ENCODE data around the gene RAPGEF2. TPM values are rescaled to one million over a fixed set of nuclear protein-coding genes. Genes with fewer than 3 reads are reported as not detected.

Gene RAPGEF2
- total and polyA plus RNA-seq, 2 experiments from 2014 or later: 17.3 to 96.0 TPM

DNA sequence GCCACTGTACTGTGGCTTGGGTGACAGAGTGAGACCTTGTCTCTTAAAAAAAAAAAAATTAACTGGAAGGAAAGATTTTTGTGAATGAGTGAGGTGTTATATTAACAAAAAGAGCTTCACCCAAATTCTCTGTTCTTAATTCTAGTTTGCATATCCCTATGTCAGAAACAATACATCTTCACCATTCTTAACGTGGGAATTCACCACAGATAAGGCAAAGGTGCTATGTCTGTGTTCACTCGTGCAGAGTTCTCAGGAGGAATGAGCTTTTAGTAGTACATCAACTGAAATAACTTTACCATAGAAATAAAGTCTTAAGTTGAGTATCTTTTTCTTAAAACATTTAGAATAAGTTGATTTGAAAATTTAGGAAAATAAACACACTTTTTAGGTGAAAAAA, 135.1 kb downstream of the RAPGEF2 start:
- H3K9me3 ChIP-seq (ENCODE audit: low read depth): no peaks in the 10 kb centered on the region
- no peaks in the 10 kb centered on the region for H3K27me3 ChIP-seq
- no peak for DNase-seq (ENCODE audit: low read depth in 1 of 2, low spot score in 1 of 2)
- H3K36me3 ChIP-seq: peaks cover 6% of the 10 kb centered on the region
- no peak overlapping the region for H3K4me3 ChIP-seq
- TF ChIP-seq, protein P1, sequence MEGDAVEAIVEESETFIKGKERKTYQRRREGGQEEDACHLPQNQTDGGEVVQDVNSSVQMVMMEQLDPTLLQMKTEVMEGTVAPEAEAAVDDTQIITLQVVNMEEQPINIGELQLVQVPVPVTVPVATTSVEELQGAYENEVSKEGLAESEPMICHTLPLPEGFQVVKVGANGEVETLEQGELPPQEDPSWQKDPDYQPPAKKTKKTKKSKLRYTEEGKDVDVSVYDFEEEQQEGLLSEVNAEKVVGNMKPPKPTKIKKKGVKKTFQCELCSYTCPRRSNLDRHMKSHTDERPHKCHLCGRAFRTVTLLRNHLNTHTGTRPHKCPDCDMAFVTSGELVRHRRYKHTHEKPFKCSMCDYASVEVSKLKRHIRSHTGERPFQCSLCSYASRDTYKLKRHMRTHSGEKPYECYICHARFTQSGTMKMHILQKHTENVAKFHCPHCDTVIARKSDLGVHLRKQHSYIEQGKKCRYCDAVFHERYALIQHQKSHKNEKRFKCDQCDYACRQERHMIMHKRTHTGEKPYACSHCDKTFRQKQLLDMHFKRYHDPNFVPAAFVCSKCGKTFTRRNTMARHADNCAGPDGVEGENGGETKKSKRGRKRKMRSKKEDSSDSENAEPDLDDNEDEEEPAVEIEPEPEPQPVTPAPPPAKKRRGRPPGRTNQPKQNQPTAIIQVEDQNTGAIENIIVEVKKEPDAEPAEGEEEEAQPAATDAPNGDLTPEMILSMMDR (IDR thresholded peaks at IDR 0.05; ENCODE audit: low read depth, low read length): no peak
- H3K4me1 ChIP-seq (ENCODE audit: low read depth): peaks cover 10% of the 10 kb centered on the region
- H3K27ac ChIP-seq: no peak overlapping the region

DNA sequence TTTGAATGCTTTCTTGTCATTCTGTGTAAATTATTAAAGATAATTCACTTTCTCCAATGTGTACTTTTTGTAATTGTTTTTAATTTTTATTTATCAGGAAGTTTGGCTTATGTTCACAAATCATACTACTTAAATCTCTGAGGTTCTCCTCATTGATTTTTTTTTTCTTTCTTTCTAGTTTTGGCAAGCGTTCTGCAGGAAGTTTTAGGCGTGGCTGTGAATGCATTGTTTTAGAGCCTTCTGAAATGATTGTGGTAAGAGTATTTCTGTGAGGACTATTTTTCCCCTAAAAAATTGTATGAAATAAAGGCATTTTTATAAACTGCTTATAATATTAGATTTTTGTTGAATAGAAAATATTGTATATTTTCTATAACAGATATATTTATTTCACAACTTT, 135.8 kb downstream of the RAPGEF2 start:
- peak in 1 of 2 donors; percentile 43 for DNase-seq (ENCODE audit: low read depth in 1 of 2, low spot score in 1 of 2)
- H3K9me3 ChIP-seq (ENCODE audit: low read depth): no peaks in the 10 kb centered on the region
- H3K36me3 ChIP-seq: peaks cover 6% of the 10 kb centered on the region
- H3K4me1 ChIP-seq (ENCODE audit: low read depth): peaks cover 10% of the 10 kb centered on the region
- no peak overlapping the region for H3K4me3 ChIP-seq
- H3K27me3 ChIP-seq: no peaks in the 10 kb centered on the region
- no peak overlapping the region for H3K27ac ChIP-seq
- TF ChIP-seq, protein P1 (IDR thresholded peaks at IDR 0.05; ENCODE audit: low read depth, low read length): no peak

DNA sequence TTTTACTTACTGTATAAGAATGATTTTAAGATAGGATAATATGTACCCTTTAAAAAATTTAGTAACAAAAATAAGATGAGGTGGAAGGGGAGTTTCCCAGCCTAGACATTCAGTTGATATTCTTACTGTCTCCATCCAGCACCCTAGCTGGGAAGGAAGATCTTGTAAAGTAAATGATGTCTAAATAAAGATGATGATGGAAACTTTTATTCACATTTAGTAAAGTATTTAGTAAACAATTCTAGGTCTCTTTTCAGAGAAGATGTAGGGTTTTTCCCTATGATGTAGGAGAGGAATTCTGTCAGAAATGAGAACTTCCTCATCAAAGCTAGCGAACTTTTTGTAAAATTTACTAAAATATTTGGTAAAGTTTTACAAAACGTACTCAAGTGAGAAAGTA, 136.8 kb downstream of the RAPGEF2 start:
- H3K9me3 ChIP-seq (ENCODE audit: low read depth): no peaks in the 10 kb centered on the region
- no peaks in the 10 kb centered on the region for H3K27me3 ChIP-seq
- TF ChIP-seq, protein P1 (IDR thresholded peaks at IDR 0.05; ENCODE audit: low read depth, low read length): no peak
- H3K36me3 ChIP-seq: peaks cover 6% of the 10 kb centered on the region
- H3K4me1 ChIP-seq (ENCODE audit: low read depth): peaks cover 10% of the 10 kb centered on the region
- no peak for DNase-seq (ENCODE audit: low read depth in 1 of 2, low spot score in 1 of 2)
- H3K27ac ChIP-seq: no peak overlapping the region
- no peak overlapping the region for H3K4me3 ChIP-seq

DNA sequence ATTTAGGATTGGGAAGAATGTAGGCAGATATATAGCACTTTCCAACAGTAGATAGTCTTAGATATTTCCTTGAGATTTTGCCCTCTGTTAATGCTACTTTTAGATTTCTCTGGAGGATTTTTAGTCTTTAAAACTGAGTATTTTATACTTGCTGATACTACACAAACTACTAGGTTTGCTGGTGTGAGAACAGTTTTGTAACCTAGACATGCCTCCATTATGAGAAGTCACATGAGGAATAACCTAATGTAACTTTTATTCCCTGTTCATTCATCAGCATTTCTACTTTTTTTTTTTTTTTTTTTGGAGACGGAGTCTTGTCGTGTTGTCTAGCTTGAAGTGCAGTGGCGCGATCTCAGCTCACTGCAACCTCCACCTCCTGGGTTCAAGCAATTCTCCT, 137.2 kb downstream of the RAPGEF2 start:
- no peak overlapping the region for H3K4me3 ChIP-seq
- H3K27ac ChIP-seq: no peak overlapping the region
- TF ChIP-seq, protein P1 (IDR thresholded peaks at IDR 0.05; ENCODE audit: low read depth, low read length): no peak
- peaks cover 10% of the 10 kb centered on the region for H3K4me1 ChIP-seq (ENCODE audit: low read depth)
- H3K36me3 ChIP-seq: peaks cover 6% of the 10 kb centered on the region
- no peak for DNase-seq (ENCODE audit: low read depth in 1 of 2, low spot score in 1 of 2)
- no peaks in the 10 kb centered on the region for H3K9me3 ChIP-seq (ENCODE audit: low read depth)
- no peaks in the 10 kb centered on the region for H3K27me3 ChIP-seq

DNA sequence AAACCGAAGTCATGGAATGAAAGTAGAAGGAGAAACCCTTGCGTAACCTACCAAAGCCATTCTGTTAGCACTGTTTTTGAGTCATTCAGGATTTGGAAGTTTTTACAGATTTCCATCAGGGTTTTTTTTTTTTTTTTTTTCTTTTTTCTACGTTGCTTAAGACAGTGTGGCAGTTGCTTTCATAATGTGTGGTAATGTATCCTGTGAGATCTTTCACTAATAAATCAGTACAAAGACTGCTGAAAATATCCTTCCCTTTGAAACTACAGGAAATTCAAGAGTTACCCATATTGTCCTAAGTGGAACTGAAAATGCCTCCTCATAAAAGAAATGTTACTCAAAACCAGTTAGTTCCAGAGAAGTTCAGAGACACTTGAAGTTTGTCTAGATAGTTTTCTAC, 137.8 kb downstream of the RAPGEF2 start:
- Histone ChIP-seq H3K9me3 (ENCODE audit: low read depth) (no peaks in the 10 kb centered on the region), H3K27ac (no peak overlapping the region), H3K4me1 (ENCODE audit: low read depth) (peaks cover 3% of the 10 kb centered on the region), H3K27me3 (no peaks in the 10 kb centered on the region), H3K36me3 (peaks cover 6% of the 10 kb centered on the region), H3K4me3 (no peak overlapping the region)
- TF ChIP-seq, protein P1 (IDR thresholded peaks at IDR 0.05; ENCODE audit: low read depth, low read length): no peak
- DNase-seq (ENCODE audit: low read depth in 1 of 2, low spot score in 1 of 2): peak in 1 of 2 donors; percentile 65

DNA sequence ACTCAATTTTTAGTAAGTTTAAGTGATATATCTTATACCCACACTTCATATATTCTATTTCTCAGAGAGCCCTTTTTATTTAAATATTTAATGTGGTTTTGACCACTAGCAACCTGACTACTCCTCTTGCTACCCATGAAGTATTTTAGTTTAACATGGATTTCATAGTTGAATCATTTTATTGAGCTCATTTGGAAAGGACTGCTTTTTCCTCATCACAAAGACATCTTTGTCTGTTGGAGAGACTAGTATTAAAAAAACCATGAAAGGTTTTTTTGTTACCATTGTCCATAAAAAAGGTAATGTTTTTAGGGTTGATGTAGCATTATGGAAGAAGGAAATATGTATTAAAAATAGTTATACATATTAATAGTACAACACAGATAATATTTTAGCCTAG, 139.5 kb downstream of the RAPGEF2 start:
- TF ChIP-seq, protein P1 (IDR thresholded peaks at IDR 0.05; ENCODE audit: low read depth, low read length): no peak
- DNase-seq (ENCODE audit: low read depth in 1 of 2, low spot score in 1 of 2): no peak
- Histone ChIP-seq H3K27ac (no peak overlapping the region), H3K36me3 (peaks cover 6% of the 10 kb centered on the region), H3K27me3 (no peaks in the 10 kb centered on the region), H3K4me1 (ENCODE audit: low read depth) (no peaks in the 10 kb centered on the region), H3K9me3 (ENCODE audit: low read depth) (no peaks in the 10 kb centered on the region), H3K4me3 (no peak overlapping the region)
